HepG2 (cell line): ENCODE data around the gene STAT4. TPM values are rescaled to one million over a fixed set of nuclear protein-coding genes. Genes with fewer than 3 reads are reported as not detected.

Experiments used
- CENPX ChIP-seq: sonication (generic); formaldehyde crosslinking; IDR thresholded peaks from 2 replicates; pipeline ENCODE4 v1.9.0; 2021; ENCODE audit warnings: mild to moderate bottlenecking, missing genetic modification reagents, moderate library complexity
- JARID2 ChIP-seq: sonication (generic); formaldehyde crosslinking; IDR thresholded peaks from 2 replicates; pipeline ENCODE4 v1.8.1; 2023; ENCODE audit warnings: missing genetic modification reagents, inconsistent platforms; ENCODE audit not compliant: insufficient replicate concordance
- KAT7 ChIP-seq: IDR thresholded peaks from 2 replicates; pipeline ENCODE4 v1.6.1; 2018; ENCODE audit warnings: borderline replicate concordance, missing compliant biosample characterization
- KDM6A ChIP-seq: IDR thresholded peaks from 2 replicates; pipeline ENCODE4 v1.6.1; 2016; ENCODE audit warnings: low read depth
- NFE2 ChIP-seq: sonication (generic); formaldehyde crosslinking; IDR thresholded peaks from 2 replicates; pipeline ENCODE4 v1.4.0; 2020; ENCODE audit warnings: missing genetic modification reagents
- ZNF136 ChIP-seq: sonication (generic); formaldehyde crosslinking; IDR thresholded peaks from 2 replicates; pipeline ENCODE4 v1.8.1; 2022; ENCODE audit warnings: low read depth, mild to moderate bottlenecking, moderate library complexity, missing genetic modification reagents
- ZNF20 ChIP-seq: sonication (generic); formaldehyde crosslinking; IDR thresholded peaks from 2 replicates; pipeline ENCODE4 v1.4.0; 2020; ENCODE audit warnings: mild to moderate bottlenecking, moderate library complexity, missing genetic modification reagents
- ZNF382 ChIP-seq: sonication (generic); formaldehyde crosslinking; IDR thresholded peaks from 2 replicates; pipeline ENCODE4 v1.5.0; 2020; ENCODE audit warnings: missing genetic modification reagents, mild to moderate bottlenecking, borderline replicate concordance
- ZNF816 ChIP-seq: sonication (generic); formaldehyde crosslinking; IDR thresholded peaks from 2 replicates; pipeline ENCODE4 v1.8.0; 2022; ENCODE audit warnings: missing genetic modification reagents, mild to moderate bottlenecking, borderline replicate concordance
- ZNF850 ChIP-seq: sonication (generic); formaldehyde crosslinking; conservative IDR thresholded peaks from 2 replicates; pipeline ENCODE4 v1.9.0; 2021; ENCODE audit warnings: mild to moderate bottlenecking, missing genetic modification reagents
- ZSCAN31 ChIP-seq: sonication (generic); formaldehyde crosslinking; IDR thresholded peaks from 2 replicates; pipeline ENCODE4 v1.5.0; 2020; ENCODE audit warnings: low read depth, mild to moderate bottlenecking, missing genetic modification reagents
- ZSCAN9 ChIP-seq: IDR thresholded peaks from 2 replicates; pipeline ENCODE4 v1.6.1; 2016; ENCODE audit warnings: borderline replicate concordance
- polyA plus RNA-seq, 8 experiments: library from polyadenylated mRNA; depleted of rRNA in 3 of 8; stranded (reverse) in 7 of 8; unstranded in 1 of 8; fragments of >200 nt; fragmentation: Illumina TruSeq in 4 of 8; extraction: Trizol in 4 of 8; gene quantifications; 2 replicates each; pipeline versions ENCODE4 v1.2.1 to v1.2.3, GENCODE V29; 2011 to 2016; ENCODE audit warnings: low read depth in 4 of 8, missing spikeins in 1 of 8, mixed read lengths in 1 of 8; ENCODE audit not compliant: insufficient read depth in 1 of 8
- total RNA-seq, 5 experiments: library from RNA; depleted of rRNA; stranded (reverse); fragments of >200 nt; fragmentation: Illumina TruSeq; extraction: Trizol; gene quantifications; 2 replicates each; pipeline ENCODE4 v1.2.3, GENCODE V29; 2016; ENCODE audit warnings: low read depth in 1 of 5
- TF ChIP-seq, protein P1 (sequence below): sonication (generic); formaldehyde crosslinking; IDR thresholded peaks from 2 replicates; pipeline ENCODE4 v1.4.0; 2020; ENCODE audit warnings: missing genetic modification reagents
- TF ChIP-seq, protein P2 (sequence below): sonication (generic); formaldehyde crosslinking; conservative IDR thresholded peaks from 2 replicates; pipeline ENCODE4 v1.5.0; 2020; ENCODE audit warnings: missing genetic modification reagents
- TF ChIP-seq, protein P3 (sequence below): IDR thresholded peaks from 2 replicates; pipeline ENCODE4 v1.6.1; 2016; ENCODE audit warnings: mild to moderate bottlenecking, missing biosample characterization, missing genetic modification reagents
- TF ChIP-seq, protein P4 (sequence below): sonication (generic); formaldehyde crosslinking; IDR thresholded peaks from 2 replicates; pipeline ENCODE4 v1.5.1; 2020; ENCODE audit warnings: mild to moderate bottlenecking, moderate library complexity, missing genetic modification reagents
- TF ChIP-seq, protein P5 (sequence below): sonication (generic); formaldehyde crosslinking; IDR thresholded peaks from 2 replicates; pipeline ENCODE4 v1.8.1; 2023; ENCODE audit warnings: mild to moderate bottlenecking, inconsistent platforms, moderate library complexity, missing genetic modification reagents, borderline replicate concordance
- TF ChIP-seq, protein P6 (sequence below): IDR thresholded peaks from 2 replicates; pipeline ENCODE4 v1.6.1; 2018; ENCODE audit warnings: missing genetic modification reagents
- TF ChIP-seq, protein P7 (sequence below): sonication (generic); formaldehyde crosslinking; IDR thresholded peaks from 2 replicates; pipeline ENCODE4 v1.5.0; 2020; ENCODE audit warnings: mild to moderate bottlenecking, missing genetic modification reagents, borderline replicate concordance

The STAT4 gene
- total and polyA plus RNA-seq, 2 of the 13 experiments (the other 11 are each of a cell fraction or from before 2014, with no cell fraction given): 0.37 TPM; not detected in 1

DNA sequence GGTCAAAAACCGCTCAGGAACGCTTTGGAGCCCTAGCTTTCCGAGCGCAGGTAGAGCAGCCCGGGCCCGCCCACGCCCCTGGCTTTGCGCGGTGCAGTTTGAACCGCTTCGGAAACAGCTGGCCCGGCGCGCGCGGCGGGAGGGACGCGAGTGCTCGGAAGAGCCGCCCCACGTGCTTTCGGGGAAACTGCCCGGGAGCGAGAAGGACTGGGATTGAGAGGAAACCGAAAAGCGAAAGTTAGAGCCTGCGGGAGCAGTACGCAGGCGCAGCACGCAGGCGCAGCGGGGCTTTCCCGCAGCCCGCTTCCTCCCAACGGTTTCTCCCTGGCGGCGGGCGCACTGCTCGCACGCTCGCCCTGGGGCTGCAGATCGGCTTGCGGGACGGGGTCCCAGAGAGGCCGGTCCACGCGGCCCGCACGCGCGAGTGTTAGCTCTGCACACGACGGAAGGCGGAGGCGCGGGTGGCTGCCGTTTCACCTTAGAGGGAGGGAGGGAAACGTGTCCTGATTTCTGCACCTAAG, 130.5 kb downstream of the STAT4 start (continued):
- TF ChIP-seq JARID2 (CRISPR knock-in tag) (peak; percentile 99), KAT7 (CRISPR knock-in tag) (peak; percentile 100), ZSCAN31 (CRISPR knock-in tag) (peak; percentile 99), ZNF20 (CRISPR knock-in tag) (peak; percentile 90), NFE2 (CRISPR knock-in tag) (no peak), ZNF136 (CRISPR knock-in tag) (peak; percentile 67), ZSCAN9 (CRISPR knock-in tag) (peak; percentile 100), KDM6A (peak; percentile 67; the same call in 1 of the 2 replicates), ZNF850 (CRISPR knock-in tag) (0 out of 2 replicates have a peak, but pooled peaks have one; percentile 87), ZNF816 (CRISPR knock-in tag) (peak; percentile 99), ZNF382 (no peak), CENPX (CRISPR knock-in tag) (no peak)
- TF ChIP-seq, protein P1, sequence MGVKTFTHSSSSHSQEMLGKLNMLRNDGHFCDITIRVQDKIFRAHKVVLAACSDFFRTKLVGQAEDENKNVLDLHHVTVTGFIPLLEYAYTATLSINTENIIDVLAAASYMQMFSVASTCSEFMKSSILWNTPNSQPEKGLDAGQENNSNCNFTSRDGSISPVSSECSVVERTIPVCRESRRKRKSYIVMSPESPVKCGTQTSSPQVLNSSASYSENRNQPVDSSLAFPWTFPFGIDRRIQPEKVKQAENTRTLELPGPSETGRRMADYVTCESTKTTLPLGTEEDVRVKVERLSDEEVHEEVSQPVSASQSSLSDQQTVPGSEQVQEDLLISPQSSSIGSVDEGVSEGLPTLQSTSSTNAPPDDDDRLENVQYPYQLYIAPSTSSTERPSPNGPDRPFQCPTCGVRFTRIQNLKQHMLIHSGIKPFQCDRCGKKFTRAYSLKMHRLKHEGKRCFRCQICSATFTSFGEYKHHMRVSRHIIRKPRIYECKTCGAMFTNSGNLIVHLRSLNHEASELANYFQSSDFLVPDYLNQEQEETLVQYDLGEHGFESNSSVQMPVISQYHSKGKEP (CRISPR knock-in tag): peak; percentile 95; the same call in 1 of the 2 replicates
- TF ChIP-seq, protein P2, sequence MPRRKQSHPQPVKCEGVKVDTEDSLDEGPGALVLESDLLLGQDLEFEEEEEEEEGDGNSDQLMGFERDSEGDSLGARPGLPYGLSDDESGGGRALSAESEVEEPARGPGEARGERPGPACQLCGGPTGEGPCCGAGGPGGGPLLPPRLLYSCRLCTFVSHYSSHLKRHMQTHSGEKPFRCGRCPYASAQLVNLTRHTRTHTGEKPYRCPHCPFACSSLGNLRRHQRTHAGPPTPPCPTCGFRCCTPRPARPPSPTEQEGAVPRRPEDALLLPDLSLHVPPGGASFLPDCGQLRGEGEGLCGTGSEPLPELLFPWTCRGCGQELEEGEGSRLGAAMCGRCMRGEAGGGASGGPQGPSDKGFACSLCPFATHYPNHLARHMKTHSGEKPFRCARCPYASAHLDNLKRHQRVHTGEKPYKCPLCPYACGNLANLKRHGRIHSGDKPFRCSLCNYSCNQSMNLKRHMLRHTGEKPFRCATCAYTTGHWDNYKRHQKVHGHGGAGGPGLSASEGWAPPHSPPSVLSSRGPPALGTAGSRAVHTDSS (CRISPR knock-in tag): no peak
- TF ChIP-seq, protein P3, sequence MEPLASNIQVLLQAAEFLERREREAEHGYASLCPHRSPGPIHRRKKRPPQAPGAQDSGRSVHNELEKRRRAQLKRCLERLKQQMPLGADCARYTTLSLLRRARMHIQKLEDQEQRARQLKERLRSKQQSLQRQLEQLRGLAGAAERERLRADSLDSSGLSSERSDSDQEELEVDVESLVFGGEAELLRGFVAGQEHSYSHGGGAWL (CRISPR knock-in tag): peak; percentile 100
- TF ChIP-seq, protein P4, sequence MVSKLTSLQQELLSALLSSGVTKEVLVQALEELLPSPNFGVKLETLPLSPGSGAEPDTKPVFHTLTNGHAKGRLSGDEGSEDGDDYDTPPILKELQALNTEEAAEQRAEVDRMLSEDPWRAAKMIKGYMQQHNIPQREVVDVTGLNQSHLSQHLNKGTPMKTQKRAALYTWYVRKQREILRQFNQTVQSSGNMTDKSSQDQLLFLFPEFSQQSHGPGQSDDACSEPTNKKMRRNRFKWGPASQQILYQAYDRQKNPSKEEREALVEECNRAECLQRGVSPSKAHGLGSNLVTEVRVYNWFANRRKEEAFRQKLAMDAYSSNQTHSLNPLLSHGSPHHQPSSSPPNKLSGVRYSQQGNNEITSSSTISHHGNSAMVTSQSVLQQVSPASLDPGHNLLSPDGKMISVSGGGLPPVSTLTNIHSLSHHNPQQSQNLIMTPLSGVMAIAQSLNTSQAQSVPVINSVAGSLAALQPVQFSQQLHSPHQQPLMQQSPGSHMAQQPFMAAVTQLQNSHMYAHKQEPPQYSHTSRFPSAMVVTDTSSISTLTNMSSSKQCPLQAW (CRISPR knock-in tag): peak; percentile 98
- TF ChIP-seq, protein P5, sequence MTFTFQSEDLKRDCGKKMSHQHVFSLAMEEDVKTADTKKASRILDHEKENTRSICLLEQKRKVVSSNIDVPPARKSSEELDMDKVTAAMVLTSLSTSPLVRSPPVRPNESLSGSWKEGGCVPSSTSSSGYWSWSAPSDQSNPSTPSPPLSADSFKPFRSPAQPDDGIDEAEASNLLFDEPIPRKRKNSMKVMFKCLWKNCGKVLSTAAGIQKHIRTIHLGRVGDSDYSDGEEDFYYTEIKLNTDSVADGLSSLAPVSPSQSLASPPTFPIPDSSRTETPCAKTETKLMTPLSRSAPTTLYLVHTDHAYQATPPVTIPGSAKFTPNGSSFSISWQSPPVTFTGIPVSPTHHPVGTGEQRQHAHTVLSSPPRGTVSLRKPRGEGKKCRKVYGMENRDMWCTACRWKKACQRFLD: peak; percentile 93; the same call in 1 of the 2 replicates
- TF ChIP-seq, protein P6, sequence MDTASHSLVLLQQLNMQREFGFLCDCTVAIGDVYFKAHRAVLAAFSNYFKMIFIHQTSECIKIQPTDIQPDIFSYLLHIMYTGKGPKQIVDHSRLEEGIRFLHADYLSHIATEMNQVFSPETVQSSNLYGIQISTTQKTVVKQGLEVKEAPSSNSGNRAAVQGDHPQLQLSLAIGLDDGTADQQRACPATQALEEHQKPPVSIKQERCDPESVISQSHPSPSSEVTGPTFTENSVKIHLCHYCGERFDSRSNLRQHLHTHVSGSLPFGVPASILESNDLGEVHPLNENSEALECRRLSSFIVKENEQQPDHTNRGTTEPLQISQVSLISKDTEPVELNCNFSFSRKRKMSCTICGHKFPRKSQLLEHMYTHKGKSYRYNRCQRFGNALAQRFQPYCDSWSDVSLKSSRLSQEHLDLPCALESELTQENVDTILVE: peak; percentile 99
- TF ChIP-seq, protein P7, sequence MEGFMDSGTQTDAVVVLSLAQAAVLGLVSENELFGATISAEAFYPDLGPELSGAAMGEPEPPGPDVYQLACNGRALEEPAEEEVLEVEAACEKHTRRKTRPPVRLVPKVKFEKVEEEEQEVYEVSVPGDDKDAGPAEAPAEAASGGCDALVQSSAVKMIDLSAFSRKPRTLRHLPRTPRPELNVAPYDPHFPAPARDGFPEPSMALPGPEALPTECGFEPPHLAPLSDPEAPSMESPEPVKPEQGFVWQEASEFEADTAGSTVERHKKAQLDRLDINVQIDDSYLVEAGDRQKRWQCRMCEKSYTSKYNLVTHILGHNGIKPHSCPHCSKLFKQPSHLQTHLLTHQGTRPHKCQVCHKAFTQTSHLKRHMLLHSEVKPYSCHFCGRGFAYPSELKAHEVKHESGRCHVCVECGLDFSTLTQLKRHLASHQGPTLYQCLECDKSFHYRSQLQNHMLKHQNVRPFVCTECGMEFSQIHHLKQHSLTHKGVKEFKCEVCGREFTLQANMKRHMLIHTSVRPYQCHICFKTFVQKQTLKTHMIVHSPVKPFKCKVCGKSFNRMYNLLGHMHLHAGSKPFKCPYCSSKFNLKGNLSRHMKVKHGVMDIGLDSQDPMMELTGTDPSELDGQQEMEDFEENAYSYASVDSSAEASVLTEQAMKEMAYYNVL (CRISPR knock-in tag): peak; percentile 98
